Measurements from ENCODE around the gene ROMO1. TPM values are rescaled to one million over a fixed set of nuclear protein-coding genes. Genes with fewer than 3 reads are reported as not detected.

The ROMO1 gene
- polyA plus RNA-seq, 2 of the 4 experiments (the other 2 are of a cell fraction) = 201 to 430 TPM

DNA sequence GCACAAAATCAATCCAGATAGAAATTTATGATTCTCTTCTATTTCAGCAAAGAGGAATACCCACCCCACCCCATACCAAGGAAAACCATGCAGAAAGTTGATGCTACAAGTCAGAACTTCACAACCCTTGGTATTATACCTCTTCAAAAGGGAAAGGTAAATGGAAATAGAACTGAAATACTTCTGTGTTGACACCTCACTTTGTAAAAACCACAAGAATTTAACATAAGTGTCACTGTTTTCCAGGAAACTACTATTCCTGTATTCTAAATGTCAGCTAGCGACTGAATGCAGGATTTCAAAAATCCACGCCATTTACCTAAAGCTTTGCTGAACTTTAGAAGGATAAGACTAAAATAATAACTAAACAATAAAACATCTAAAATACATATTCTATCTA, 38.2 kb upstream of the ROMO1 start:
- 94% methylated on average over 2 of the region's 2 CpGs for WGBS (ENCODE audit: missing lambda C conversion rate)
- Histone ChIP-seq H3K27ac (no peak overlapping the region), H3K4me3 (no peak overlapping the region), H3K4me2 (peak overlapping the region; percentile 97; the same call in 2 of the 3 replicates), H3K4me1 (peaks cover 31% of the 10 kb centered on the region), H3K9me3 (no peaks in the 10 kb centered on the region)
- ATAC-seq = no peak
- TF ChIP-seq ZC3H11A (IDR thresholded peaks at IDR 0.05) (no peak), RFX5 (IDR thresholded peaks at IDR 0.05) (no peak), TP53 (CRISPR knock-in tag; IDR thresholded peaks at IDR 0.05) (no peak), FOSB (CRISPR knock-in tag; IDR thresholded peaks at IDR 0.05) (no peak), PHF8 (IDR thresholded peaks at IDR 0.05; ENCODE audit: borderline replicate concordance, low read depth) (no peak), FOXS1 (CRISPR knock-in tag; IDR thresholded peaks at IDR 0.05) (no peak), ESRRA (IDR thresholded peaks at IDR 0.05; ENCODE audit: borderline replicate concordance, low read length) (no peak)
- TF ChIP-seq, protein P1, sequence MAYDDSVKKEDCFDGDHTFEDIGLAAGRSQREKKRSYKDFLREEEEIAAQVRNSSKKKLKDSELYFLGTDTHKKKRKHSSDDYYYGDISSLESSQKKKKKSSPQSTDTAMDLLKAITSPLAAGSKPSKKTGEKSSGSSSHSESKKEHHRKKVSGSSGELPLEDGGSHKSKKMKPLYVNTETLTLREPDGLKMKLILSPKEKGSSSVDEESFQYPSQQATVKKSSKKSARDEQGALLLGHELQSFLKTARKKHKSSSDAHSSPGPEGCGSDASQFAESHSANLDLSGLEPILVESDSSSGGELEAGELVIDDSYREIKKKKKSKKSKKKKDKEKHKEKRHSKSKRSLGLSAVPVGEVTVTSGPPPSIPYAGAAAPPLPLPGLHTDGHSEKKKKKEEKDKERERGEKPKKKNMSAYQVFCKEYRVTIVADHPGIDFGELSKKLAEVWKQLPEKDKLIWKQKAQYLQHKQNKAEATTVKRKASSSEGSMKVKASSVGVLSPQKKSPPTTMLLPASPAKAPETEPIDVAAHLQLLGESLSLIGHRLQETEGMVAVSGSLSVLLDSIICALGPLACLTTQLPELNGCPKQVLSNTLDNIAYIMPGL (CRISPR knock-in tag; IDR thresholded peaks at IDR 0.05; ENCODE audit: borderline replicate concordance) = no peak
- ChIA-PET POLR2A (interaction anchor here (0.9 kb wide), 1 partner anchor 81 kb away, joined by 3 read pairs; the partner anchor contains the start of gene RBM39), CTCF (interaction anchor here (0.6 to 1.2 kb wide), 2 partner anchors 11 to 42 kb away, joined by 3 to 8 read pairs; no protein-coding TSS in a partner anchor)
- DNase-seq (ENCODE audit: low read depth in 1 of 2, low spot score in 1 of 2) = no peak
- no peak for FAIRE-seq

GRCh38 chr20:35661908-35662307, 37.3 kb upstream of the ROMO1 start:
- Histone ChIP-seq H3K9me3 (no peaks in the 10 kb centered on the region), H3K27ac (no peak overlapping the region), H3K4me1 (peaks cover 31% of the 10 kb centered on the region), H3K4me3 (peak overlapping the region; percentile 91; the same call in 2 of the 3 replicates), H3K4me2 (peak overlapping the region; percentile 97)
- WGBS (ENCODE audit: missing lambda C conversion rate) = 66% methylated on average over 3 of the region's 3 CpGs
- no peak for DNase-seq (ENCODE audit: low read depth in 1 of 2, low spot score in 1 of 2)
- CTCF ChIA-PET = interaction anchor here (1.2 kb wide), 1 partner anchor 43 kb away, joined by 8 read pairs; no protein-coding TSS in a partner anchor
- FAIRE-seq = no peak
- POLR2A ChIA-PET = no interaction called here
- no peak for ATAC-seq
- TF ChIP-seq ZC3H11A (IDR thresholded peaks at IDR 0.05) (no peak), CTCF (IDR thresholded peaks at IDR 0.05) (no peak), CHD2 (IDR thresholded peaks at IDR 0.05; ENCODE audit: low read length, partially characterized antibody) (no peak), JUNB (IDR thresholded peaks at IDR 0.05) (no peak), REST (IDR thresholded peaks at IDR 0.05) (no peak), HOXB5 (CRISPR knock-in tag; IDR thresholded peaks at IDR 0.05) (no peak), RCOR1 (IDR thresholded peaks at IDR 0.05; ENCODE audit: low read depth, low read length) (no peak), RAD21 (conservative IDR thresholded peaks at IDR 0.05 in 1 of 2, IDR thresholded peaks at IDR 0.05 in 1 of 2) (no peak), POLR2AphosphoS2 (conservative IDR thresholded peaks at IDR 0.05; ENCODE audit: low read length) (no peak), PHF8 (IDR thresholded peaks at IDR 0.05; ENCODE audit: borderline replicate concordance, low read depth) (no peak), MAZ (IDR thresholded peaks at IDR 0.05; ENCODE audit: borderline replicate concordance, low read depth, low read length) (no peak)
- TF ChIP-seq, protein P1 (CRISPR knock-in tag; IDR thresholded peaks at IDR 0.05; ENCODE audit: borderline replicate concordance) = no peak

Measured in A549 (cell line).